Fibroblast of mammary gland (primary cell): ENCODE results near the gene GPR31.
"Not testable (repeated sequence)": the region's sequence is repeated elsewhere in the genome, so short reads cannot be mapped to it uniquely, and the experiment has no call there.

Source experiments
- DNase-seq: peaks from one replicate; pipeline ENCODE4 v3.0.0-alpha.2; 2010; ENCODE audit warnings: low read depth
- H3K4me3 ChIP-seq: 2 replicates; pipeline ENCODE4 v1.5.1; 2011; ENCODE audit warnings: low read depth, mild to moderate bottlenecking, low read length, moderate library complexity; ENCODE audit not compliant: control insufficient read depth
- TF ChIP-seq, protein P1 (sequence below): conservative IDR thresholded peaks from 2 replicates; pipeline ENCODE4 v1.5.1; 2011; ENCODE audit warnings: low read depth, low read length, inconsistent platforms; ENCODE audit not compliant: control insufficient read depth, insufficient read depth

GPR31 gene, protein sequence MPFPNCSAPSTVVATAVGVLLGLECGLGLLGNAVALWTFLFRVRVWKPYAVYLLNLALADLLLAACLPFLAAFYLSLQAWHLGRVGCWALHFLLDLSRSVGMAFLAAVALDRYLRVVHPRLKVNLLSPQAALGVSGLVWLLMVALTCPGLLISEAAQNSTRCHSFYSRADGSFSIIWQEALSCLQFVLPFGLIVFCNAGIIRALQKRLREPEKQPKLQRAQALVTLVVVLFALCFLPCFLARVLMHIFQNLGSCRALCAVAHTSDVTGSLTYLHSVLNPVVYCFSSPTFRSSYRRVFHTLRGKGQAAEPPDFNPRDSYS

DNA sequence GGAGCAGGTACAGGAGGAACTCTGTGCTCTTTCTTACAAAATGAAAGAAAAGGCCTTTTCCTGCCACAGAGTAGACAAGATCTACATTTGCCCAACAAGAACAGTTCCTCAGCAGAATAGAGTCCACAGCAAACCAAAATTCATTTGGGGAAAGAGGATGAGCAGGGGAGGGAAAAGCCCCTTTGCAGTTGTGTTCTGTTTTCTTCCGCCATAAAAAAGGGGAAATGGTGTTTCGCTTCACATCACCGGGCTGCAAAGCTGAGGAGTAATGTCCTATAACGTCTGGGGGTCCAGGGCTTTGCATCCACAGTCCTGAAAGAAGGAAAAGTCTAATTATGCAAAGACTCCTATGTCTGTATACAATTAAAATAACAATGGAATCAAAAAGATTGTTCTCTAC lies at the start of gene GPR31:
TSS of gene GPR31 (minus strand) at position 118 of the 400 bp plus-strand sequence. CDS start 149 bp downstream, outside the sequence.
- TF ChIP-seq, protein P1, sequence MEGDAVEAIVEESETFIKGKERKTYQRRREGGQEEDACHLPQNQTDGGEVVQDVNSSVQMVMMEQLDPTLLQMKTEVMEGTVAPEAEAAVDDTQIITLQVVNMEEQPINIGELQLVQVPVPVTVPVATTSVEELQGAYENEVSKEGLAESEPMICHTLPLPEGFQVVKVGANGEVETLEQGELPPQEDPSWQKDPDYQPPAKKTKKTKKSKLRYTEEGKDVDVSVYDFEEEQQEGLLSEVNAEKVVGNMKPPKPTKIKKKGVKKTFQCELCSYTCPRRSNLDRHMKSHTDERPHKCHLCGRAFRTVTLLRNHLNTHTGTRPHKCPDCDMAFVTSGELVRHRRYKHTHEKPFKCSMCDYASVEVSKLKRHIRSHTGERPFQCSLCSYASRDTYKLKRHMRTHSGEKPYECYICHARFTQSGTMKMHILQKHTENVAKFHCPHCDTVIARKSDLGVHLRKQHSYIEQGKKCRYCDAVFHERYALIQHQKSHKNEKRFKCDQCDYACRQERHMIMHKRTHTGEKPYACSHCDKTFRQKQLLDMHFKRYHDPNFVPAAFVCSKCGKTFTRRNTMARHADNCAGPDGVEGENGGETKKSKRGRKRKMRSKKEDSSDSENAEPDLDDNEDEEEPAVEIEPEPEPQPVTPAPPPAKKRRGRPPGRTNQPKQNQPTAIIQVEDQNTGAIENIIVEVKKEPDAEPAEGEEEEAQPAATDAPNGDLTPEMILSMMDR = no peak
- no peak within 1 kb of the TSS for H3K4me3 ChIP-seq
- no peak for DNase-seq

DNA sequence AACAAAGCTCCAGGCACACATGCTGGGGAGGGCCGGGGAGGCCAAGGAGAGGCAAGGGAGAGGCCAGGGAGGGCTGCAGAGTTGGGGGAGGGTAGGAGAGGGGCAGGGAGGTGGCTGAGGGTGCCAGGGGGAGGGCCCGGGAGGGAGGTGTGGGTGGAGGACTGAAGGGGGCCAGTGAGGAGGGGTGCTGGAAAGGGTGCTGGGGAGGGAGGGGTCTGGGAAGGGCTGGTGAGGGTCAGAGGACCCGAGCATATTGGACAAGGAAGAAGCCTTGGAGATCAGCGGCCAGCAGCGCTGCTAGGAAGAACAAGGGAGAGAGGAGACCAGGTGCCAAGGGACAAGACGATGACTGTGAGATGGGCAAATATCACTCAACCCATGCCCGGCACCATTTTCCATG lies 49.7 kb upstream of the GPR31 start:
- H3K4me3 ChIP-seq = no peak overlapping the region

DNA sequence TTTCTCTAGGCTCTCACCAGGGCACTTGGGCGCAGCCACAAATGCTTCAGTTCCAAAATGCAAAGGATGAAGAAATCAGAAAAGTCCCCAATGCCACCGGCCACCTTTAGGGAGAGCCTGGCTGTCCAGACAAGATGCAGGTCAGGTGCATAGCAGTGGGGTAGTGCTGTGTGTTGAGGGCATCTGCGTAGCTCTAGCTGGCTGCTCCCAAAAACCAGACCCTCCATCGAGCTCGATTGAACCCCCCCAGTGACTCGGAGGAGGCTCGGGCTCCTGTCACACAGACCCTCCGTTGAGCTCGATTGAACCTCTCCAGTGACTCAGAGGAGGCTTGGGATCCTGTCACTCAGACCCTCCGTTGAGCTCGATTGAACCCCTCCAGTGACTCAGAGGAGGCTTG lies 47.5 kb upstream of the GPR31 start:
- not testable (repeated sequence) for DNase-seq, H3K4me3 ChIP-seq

More for the DNA sequence above, 49.7 kb upstream of the GPR31 start:
- DNase-seq = no peak
- TF ChIP-seq, protein P1 = no peak

DNA sequence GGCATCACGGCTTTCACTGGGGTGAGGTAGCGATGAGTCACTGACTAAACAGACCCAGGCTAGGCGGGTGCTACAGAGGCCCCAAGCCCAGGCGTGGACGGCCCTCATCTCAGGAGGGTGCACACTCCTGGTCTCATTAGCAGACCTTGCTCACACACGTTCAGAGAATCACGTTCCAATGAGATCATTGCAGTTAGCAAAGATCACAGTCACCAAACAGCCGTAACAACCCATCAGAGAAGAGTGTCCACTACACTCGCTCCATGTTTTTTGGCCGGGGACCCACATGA lies 46.2 kb upstream of the GPR31 start:
- H3K4me3 ChIP-seq, DNase-seq: not testable (repeated sequence)

DNA sequence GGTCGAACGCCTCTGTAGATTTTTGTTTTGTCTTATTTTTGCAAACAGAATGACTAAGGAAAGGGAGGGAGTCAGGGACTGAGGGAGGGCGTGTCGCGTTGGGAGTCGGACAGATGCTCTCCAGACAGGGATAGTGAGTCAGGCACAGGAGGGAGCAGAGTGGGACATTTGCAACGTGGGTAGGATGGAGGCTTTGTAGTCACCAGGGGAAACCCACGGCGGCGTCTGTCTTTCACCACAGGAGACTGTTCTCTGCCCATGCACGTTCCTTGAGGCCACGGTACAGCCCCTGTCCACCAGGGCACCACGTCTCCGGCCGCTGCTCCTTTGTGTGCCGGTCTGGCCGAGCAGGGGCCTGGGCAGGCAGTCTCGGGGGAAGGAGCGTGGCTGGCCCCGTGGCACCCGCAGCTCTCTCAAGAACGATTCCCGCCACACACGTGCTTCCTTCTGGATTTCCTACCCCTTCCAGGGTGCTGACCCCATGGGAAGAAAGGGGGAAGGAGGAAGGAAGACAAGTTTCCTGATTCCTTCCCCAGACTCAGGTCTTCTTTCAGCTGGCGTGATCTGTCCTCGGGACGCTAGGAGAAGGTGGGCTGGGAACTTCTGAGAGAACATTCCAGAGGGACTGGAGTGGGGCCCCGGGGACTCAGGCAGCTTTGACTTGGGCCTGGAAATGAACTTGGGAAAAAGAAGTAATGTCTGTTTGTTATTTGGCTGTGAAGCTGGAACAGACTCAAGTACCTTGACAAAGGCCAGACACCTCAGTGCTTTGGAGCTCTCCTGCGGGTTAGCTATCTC lies 45.7 kb upstream of the GPR31 start:
- not testable (repeated sequence) for H3K4me3 ChIP-seq, DNase-seq

DNA sequence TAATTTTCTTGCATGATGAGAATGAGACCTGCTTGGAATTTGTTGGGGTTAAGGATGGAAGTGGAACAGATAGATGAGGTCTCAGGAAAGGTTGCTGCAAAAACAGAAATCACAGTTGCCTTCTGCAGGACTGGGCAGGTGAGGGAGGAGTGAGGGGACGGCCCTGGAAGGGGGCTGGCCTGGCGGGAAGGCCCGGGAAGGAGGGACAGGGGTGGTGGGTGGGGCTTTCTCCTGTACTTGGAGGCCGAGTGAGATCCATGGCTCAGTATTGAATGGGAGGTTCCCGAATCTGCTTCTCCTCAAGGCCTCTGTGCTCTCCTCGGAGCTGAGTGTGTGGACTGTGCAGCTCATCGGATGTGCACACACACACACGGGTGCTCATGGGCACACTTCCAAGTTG lies 44.8 kb upstream of the GPR31 start:
- DNase-seq, H3K4me3 ChIP-seq: not testable (repeated sequence)

DNA sequence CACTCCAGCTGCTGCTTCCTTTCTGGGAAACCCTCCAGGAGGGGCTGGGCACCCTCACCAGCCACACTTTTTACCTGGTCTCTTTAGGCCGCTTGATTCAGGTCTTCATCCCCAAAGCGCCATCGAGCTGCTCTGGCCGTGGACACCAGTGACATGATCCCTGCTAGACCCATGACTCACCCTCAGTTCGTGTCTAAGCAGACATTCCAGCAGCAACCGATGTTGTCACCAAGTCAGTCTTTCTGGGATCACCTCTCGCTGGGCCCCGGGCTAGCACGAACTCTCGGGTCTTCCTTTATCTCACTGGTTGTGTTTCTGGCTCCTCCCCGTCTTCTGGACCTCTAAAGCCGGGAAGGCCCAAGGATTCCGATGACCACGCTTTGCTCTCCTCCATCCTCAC lies 43.0 kb upstream of the GPR31 start:
- TF ChIP-seq, protein P1 = no peak
- DNase-seq = no peak
- no peak overlapping the region for H3K4me3 ChIP-seq

DNA sequence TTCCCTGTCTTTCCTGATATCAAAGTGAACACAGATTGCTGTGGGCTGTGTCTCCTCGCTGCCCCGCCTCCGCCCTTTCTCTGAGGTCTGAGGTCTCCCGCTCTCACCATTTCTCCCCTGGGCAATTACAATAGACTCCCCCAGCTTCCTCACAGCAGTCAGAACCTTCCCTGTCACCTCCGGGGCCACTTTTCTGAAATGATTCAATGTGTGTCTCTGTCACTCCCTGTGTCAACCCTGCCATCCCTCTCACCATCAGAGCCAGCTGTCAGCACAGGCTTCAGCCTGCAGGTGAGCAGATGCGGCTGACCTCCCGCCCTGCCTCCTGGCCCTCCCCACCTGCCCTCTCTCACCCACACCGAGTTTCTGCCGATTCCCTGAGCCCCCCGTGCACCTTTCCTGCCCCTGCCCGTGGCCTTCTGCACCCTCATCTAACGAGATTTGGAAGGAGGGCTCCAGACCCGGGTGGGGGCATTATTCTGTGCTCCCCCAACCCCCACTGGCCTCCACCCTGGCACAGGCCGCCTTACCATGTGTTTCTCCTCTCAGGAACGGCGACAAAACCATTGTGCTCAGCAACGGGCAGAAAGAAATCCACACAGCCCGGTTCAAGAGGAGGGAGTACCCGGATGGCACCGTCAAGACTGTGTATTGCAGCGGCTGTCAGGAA lies 38.3 kb upstream of the GPR31 start:
- not testable (repeated sequence) for DNase-seq

DNA sequence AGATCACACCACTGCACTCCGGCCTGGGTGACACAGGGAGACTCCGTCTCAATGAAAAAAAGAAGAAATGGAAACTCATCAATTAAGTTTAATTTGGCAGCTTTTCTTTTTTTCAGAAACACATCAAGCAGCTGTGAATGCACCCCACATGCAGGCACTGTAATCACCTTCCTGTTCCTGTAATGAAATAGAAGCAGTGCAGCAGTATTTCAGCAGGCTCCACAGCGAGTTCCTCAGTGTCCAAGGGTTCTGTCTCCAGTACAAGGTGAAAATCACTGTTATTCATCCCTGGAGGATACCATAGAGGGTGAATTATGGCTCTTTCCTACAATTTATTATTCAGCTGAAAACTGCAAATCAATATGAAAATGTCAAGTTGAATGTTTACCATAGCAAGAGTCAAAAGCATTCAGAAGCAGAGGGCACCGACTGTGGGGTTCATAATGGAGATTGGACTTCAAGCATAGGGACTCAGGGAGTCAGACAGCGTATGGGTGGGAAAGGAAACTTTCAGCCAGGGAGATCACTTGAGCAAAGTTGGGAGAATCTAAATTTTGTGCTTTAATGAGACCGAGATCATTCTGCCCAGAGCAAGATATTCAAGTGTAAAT lies 35.8 kb upstream of the GPR31 start:
- H3K4me3 ChIP-seq, DNase-seq: not testable (repeated sequence)

More for the DNA sequence above, 38.3 kb upstream of the GPR31 start:
- H3K4me3 ChIP-seq = not testable (repeated sequence)

DNA sequence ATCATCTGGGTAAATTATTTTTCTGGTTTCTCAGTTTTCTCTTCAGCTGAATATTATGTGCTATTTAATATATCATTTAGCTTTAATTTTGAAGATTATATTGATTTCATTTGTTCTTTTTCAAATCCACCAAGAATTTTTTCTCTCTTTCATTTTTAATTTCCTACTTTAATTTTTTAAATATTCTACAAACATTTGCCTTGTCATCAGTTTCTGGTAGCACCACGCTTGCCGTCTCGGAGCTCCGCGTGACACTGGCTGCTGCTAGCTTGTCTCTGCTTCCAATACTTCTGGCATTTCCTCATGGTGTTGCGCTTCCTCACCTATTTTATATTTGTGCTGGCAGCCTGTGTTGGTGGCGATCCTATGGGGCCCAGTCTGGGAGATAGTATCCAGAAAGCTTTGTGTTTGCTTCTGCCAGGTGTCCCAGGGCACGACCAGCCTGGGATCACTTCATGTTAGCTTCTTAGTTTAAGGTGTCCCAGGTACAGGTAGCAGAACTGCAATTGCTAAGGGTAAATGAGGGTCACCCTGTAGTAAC lies 33.3 kb upstream of the GPR31 start:
- not testable (repeated sequence) for DNase-seq, H3K4me3 ChIP-seq

DNA sequence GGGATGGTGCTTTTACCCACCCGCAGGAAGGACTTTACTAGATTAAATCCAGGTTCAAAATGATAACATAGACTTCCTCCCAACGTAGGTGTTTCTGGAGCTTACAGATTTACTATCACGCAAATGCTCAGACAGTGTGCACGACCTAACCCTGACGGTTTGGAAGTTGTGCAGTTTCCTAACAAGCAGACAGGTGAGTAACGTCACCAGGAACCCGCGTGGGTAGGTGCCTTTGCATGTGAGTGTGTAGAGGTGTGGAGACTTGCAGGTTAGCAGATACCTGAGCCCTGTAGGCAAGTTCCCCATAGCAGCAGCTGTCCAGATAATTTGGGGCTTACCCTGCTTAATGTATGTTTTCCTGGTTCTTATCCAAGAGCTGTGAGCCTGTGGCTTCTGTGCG lies 29.5 kb upstream of the GPR31 start:
- not testable (repeated sequence) for DNase-seq

DNA sequence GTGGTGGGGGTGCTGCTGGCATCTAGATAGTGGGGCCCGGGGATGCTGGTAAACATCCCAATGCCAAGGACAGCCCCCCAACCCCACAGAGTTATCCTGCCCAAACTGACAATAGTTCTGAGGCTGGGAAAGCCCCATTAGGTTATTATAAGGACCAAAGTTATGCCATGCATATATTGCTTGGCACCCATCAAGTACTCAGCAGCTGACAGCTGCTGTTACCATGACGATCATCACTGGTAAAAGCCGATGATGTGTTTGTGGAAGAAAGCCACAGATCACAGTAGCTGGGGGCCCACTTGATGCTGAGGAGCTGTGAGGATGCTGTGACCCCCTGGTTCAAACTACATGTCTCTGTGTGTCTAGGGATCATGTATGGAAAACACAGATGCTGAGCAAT lies 27.3 kb upstream of the GPR31 start:
- DNase-seq, H3K4me3 ChIP-seq: not testable (repeated sequence)

More for the DNA sequence above, 29.5 kb upstream of the GPR31 start:
- not testable (repeated sequence) for H3K4me3 ChIP-seq

DNA sequence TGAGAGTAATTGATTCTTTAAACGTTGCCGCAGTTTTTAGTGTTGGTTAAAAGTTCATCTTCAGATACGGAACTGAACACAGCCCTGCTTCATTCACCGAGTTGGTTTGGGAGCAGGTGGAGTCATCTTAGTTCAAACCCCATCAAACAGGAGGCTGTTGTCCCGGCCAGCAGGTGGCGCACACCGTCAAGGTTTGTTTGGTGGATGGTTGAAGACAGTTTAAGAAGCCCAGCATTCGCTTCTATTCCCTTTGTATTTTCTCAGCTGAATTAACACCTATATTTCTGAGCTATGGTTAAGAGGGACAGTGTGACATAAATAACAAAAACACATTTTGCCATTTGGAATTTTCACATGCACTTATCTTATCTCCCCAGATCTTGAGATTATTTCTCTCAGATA lies 25.1 kb upstream of the GPR31 start:
- not testable (repeated sequence) for DNase-seq, H3K4me3 ChIP-seq

DNA sequence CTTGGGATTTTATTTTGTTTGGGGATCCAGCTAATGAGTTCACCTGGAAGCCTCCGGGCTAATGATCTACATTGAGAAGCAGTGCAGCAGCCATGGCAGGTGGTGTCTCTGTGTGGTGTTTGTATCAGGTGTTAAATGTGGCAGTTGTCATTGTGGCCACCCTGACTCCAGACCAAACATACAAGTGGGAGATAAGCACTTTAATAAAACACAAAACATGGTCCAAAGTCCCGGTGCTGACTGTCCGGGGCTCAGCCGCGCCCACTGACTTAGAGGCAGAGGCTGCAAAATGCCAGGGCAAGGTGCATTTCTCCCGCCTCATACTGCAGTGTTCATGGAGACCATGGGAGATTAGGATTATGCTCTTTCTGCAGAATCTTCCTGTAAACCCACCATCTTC lies 23.6 kb upstream of the GPR31 start:
- H3K4me3 ChIP-seq, DNase-seq: not testable (repeated sequence)
